GM19463 (cell line): ENCODE results near the gene SYPL1.

Experiments
- ATAC-seq: cut with Tn5 transposase; IDR thresholded peaks from one replicate; pipeline ENCODE4 v1.9.1; 2021; ENCODE audit warnings: mild to moderate bottlenecking, moderate library complexity; ENCODE audit not compliant: unreplicated experiment

The SYPL1 gene

DNA sequence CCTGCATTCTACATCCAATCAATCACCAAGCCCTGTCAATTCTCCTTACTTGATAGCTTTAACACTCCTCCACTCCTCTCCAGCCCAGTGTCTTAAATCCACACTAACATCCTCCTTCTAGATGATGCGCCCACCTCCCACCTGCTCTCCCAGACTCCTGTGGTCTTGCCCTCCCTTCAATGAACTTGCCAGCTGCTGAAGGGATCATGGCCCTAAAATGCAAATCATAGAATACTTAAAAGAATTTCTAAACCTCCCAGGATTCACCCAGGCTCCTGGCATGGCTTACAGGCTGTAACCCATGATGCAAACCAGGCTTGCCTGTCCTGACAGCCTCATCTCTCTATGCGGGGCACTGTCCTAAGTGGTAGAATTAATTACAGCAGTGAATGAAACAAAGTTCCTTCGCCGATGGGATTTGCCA is 43.6 kb downstream of the SYPL1 start:
- ATAC-seq: no peak

DNA sequence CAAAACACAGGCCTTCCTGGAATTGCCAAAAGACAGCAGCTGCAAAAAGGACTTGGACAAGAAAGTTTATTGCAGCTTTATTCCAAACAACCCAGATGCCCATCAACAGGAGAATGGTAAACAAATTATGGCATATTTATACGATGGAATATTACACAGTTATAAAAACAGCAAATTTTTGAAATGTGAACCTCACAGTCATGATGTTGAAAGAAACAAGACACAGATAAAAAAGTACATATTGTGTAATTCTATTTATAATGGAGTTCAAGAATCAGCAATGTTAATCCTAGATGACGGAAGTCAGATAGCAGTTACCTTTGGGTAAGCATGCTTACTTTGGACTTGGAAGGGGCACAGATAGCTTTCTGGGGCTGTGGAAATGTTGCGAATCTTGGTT is 44.4 kb downstream of the SYPL1 start:
- no peak for ATAC-seq

DNA sequence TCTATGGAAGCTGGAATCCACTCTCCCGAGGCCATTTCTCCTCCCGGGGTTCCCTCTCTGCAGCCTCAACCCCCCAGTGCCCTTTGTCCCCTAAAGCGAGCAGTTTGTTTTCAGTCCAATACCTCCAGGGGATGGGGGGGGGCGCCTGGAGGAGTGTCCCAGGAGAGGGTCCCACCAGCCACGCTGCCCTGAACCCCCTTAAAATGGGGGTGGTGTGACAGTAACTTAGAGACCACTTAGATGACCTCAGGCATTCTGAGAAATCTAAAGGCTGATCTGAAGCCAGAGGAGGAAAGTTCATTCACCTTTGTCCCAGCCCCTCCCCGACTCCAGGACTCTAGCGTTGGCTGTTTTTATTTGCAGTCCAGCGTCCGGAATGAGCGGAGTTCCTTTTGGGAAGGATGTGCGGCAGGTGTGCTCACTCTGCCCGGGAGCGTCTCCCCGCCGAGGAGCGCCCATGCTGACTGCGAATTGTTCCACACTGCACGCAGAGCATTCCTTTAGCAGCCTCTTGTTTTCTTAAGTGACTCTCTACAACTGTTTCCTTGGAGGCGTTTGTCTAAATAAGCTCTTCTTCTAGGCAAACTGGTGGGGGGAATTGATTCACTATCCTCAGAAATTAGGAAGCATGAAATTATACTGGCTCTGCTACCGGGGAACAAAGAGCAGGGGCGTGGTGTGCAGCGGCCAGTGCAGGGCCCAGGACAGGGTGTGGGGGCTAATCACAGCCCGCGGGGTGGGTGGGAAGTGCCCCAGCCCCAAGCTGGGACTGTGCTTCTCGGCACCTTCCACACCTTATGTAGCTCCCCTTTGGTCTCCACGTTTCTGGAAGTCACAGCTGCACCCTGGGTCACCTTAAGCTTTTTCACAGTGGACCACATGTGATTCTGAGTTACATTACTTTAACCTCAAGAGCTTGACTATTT is 46.3 kb downstream of the SYPL1 start:
- no peak for ATAC-seq

DNA sequence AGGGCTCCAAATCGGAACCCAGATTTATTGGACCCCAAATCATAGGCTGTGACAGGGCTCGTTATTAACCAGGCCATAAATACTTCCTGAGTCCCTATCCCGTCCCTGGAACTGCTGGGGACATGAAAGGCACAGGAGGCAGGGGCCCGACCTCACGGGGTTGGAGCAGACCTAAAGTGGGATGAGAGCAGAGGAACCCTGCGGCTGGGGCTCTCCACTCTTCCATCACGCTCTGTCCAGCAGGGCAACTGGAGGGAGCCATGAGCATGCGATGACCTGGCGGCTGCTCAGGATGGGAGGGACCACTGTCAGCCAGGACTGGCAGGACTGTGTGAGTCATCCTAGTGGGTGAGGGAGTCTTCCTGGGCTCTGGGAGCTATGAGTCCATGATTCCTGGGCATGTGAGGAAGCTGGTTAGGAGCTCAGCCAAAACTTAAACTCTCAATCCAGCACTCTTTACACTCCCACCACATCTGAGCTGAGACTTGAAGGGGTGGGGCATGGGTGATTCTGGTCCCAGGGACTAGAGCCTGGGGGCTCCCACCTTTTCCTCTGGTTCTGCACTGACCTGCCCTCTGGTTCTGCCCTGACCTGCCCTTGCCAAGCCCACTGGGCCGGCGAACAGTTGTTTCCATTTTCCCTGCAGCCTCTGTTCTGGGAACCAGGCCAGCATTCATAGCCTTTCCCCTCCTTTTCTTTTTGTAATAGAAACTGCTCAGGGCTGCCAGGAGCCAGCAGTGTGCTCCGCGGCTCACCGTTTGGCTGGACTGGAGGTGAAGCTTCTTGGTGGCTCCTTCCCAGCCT is 47.1 kb downstream of the SYPL1 start:
- no peak for ATAC-seq

DNA sequence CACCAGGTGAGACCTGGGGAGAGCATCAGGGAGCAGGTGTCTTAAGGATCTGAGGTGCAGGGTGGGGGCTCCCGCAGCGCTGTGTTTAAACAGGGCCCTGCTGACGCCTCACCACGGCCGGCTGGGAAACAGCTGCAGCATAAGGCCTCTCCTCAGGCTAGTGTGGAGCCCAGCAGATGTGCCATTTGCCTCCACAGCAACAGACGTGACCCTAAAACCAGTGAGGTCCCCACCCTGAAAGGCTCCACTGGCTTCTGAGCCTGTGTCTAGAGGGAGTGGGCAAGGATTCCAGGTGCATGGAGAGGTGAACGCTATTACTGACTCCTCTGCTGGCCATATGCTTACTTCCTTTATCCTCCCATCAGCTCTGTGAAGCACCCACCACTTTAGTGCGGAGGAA is 47.8 kb downstream of the SYPL1 start:
- no peak for ATAC-seq

DNA sequence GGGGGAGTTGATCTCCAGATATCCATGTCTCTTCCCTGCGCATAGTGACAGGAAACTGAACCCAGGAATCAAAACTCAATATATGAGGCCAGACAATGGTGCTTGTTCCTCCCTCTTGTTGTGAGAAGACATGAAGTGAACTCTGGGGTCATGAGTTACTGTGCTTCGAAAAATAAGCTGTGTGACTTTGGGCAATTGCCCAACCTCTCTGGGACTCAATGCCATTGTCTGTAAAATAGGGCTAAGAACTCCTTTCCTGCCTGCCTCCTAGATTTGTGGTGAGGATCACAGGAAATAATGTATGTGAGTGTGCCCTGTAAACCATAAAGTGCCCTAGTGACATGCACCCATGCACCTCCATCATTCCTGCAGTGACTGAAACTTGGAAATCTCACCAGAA is 48.4 kb downstream of the SYPL1 start:
- ATAC-seq: no peak

DNA sequence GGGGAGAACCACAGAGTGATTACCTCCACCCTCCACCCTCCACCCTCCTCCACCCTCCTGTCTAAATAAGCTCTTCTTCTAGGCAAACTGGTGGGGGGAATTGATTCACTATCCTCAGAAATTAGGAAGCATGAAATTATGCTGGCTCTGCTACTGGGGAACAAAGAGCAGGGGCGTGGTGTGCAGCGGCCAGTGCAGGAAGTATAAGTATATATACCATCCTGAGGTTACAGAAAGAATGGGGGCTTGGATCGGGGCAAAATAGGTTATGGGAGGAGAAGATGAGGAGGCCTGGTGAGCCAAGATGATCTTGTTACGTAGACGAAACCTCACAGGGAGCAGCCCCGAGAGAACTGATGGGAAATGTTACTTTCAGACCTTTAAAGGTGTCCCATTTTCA is 49.1 kb downstream of the SYPL1 start:
- no peak for ATAC-seq

DNA sequence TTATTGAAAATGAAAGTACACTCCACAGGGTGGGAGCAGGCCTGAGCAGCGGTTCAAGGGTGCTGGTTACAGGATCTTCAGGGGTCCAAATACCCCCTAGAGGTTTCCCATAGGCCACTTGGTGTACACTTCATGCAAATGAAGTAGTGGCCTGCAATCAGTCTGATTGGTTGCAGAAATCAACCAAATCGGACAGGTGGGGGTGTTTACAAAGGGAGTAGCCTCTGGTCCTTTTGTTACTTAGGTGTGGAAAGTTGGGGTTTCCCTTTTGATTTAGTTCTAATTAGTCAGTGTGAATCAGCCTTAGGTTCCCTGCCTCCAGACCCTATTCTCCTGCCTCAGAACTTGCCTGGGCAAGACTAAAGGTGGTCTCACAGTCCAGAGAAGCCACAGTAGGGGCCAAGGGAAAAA is 49.6 kb downstream of the SYPL1 start:
- ATAC-seq: no peak

DNA sequence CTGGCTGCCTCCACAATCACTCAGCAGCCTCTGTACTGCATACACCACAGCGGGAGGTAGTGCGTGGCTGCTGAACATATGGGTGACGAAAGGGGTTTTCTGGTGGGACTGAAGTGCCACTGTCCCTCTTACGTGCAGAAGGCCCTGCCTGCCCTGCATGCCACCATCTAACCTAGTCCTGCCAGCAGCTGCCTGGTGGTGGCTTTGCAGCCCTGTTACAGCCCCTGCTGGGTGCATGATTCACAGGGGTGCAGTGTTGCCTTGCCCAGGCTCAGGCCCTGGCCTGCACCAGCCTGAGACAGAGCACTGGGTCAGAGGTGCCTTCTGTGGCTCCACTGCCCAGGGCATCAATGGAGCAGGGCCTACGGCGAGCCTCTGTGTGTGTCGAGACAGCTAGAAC is 50.1 kb downstream of the SYPL1 start:
- no peak for ATAC-seq

DNA sequence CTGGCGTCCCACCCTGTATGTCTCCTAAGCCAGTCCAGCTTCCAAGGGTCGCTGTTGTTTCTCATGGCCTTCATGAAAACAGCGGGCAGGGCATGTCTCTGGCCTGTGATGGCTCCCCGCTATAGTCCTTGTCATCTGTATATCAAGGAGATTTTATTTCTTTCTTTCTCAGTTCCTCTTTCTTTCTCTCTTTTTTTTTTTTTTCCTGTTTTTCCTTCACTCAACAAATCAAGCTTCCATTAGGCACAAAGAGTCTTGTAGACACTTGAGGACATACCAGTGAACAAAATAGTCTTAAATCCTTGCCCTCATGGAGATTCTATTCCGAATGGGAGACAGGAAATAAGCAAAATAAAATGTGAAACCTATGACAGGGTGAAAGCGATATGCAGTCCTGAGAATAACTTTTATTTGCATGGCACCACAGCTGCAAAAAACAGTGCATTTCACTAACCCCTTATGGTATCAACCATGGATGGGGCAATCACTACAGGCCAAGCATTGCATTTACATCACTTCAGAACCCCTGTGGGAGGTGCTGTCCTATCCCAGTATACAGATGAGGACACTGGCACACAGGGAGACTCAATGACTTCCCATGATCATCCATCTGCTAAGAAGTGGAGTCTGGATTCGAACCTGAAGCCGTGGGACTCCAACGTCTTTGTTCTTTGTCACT is 50.7 kb downstream of the SYPL1 start:
- ATAC-seq: no peak

DNA sequence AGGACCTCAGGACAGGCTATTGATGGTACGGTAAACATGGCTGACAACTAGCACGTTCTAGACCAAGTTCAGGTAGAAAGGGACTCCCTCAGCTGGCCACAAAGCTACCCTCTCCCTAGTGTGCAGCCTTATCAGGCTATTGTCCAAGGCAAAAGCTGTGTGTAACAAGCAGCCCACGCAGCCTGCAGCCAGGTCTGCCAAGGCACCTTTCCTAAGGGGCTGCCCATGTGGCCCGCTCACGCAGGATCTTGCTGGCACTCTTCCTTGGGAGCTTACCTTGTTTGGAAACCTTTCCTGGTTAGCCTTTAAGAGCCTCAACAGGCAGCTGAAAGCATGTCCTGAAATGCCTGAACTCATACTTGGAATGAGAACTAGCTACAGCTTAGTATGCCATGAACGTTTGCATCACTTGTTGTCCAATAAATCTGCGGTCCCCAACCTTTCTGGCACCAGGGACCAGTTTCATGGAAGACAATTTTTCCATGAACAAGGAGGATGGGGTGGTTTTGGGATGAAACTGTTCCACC is 51.7 kb downstream of the SYPL1 start:
- ATAC-seq: no peak

DNA sequence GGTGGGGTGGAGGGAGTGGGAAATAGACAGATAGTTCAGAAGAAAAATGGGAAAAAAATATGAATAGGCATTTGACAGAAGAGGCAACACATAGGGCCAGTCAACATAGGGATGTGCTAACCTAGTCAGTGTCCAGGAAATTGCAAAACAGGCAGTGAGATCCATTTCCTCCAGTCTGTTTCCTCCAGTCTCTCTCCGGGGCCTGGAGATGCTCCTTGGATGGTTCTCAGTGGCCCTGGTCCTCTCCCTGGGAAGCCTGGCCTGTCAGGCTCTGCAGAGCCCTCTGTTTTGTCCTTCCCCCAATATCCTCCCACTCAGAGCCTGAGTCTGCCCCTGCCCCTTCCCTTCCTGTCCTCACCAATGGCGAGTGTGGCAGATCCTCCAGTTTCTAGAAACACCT is 52.6 kb downstream of the SYPL1 start:
- ATAC-seq: no peak

DNA sequence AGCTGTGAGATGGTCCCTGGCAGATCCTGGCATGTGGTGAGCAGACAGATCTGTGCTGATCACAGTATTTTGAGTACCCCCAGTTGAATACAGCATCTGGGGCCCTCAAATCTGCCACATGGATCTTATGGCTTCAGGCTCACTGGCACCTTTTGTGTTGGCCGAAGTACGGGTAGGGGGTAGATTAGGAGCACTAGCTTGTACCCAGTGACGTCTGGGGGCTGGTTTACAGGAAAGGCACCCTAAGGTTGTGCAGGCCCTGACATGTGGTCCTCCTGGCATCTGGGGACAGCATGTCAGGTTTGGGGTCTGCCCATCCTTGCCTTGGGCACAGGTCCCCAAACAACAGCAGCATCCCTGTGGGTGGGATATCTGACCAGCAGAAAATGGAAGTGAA is 53.2 kb downstream of the SYPL1 start:
- ATAC-seq: no peak

DNA sequence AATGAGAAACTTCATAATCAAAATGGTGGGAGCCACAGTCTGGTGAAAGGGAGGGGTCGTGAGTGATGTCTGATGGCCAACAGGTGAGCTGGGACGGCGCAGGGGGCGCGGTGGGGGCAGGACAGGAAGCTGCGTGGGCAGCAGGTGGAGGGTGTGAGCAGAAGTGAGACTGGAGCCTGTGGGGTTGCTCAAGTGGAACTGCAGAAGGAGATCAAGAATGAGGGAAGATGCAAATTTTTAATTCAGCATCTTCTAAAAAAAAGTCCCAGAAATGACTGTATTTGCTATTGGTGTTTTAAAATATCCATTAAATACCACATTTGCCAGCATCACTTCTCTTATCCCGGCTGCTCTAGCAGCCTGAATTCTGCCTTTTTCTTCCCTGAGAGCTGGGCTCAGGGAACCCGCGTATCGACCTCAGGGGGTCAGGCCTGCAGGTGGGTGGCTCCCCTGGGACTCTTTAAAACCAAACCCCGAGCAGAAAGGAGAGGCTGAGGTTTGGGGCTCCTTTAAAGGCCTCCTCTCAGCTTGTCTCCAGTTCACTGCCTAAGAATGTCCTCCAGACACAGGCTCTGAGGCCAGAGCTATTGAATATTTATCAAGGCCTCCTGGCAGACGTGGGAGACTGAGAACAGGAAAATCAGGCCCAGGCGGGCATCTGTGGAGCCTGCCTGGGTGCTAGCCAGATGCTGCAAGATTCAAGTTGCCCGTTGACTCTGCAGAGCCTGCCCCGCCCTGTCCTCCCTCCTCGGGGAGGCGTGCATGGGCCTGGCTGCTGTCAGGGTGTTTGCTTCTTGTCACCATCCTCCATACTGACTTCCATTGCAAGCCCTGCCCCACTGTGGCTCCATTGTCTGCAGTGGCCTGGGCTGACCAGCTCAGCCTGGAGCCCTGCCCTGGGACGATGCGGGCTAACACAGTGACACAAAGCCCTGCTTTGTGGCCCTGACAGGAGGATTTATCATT is 53.9 kb downstream of the SYPL1 start:
- ATAC-seq: peak; percentile 58

DNA sequence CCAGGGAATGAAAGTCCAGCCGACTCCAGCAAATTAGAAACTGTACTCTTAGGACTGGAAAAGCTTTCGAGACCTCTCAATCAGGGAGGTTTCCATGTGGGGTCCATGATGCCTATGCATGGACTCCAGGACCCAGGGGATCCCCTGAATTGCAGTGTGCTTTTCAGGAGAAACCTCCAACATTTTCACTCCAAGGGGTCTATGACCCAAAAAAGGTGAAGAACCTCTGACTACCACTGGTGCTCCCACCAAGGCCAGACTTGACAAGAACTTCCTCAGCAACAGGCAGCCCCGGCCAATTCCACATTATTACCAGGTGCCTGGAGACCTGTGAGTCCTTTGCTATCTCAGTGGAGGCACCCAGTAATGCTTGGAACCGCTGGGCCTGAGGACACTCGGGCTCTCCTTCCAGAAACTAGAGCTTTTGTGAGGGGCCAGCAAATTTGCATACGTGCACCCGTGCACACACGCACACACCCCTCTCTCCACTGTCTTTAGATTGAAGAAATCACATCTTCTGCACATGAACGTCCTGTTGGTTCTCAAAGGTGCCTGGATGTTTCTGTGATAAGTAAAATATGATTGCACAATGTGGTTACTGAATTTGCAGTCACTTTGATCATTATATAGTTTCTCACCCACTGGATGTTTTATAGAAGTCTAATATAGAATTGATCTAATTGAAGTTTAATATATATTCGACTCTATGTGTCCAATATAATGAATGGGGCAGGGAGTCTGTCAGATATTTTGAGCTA is 54.7 kb downstream of the SYPL1 start:
- no peak for ATAC-seq

DNA sequence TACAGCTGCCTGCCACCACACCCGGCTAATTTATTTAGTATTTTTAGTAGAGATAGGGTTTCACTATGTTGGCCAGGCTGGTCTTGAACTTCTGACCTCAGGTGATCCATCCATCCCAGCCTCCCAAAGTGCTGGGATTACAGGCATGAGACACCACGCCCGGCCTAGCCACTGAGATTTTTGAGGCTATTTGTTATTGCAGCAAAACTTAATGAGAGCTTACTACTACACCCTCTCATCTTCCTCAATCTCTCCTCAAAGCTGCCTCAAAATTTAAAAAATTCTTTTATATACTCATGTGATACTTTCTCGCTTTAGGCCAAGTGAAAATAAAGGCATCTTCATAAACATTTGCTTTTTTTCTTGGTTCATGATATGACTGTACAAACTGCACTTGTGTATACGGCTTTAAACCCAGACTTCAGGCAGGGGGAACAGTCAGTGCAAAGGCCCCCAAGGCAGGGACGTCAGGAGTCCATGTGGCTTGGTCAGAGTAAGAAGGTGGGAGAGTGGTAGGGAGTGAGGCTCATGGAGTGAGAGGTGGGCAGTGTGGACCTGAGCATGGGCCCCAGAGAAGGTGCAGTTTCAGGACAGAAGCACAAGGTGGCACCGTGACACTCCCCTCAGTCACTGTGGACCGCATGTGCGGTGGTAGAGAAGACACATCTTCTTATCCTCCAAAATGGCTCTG is 55.5 kb downstream of the SYPL1 start:
- ATAC-seq: peak; percentile 33

DNA sequence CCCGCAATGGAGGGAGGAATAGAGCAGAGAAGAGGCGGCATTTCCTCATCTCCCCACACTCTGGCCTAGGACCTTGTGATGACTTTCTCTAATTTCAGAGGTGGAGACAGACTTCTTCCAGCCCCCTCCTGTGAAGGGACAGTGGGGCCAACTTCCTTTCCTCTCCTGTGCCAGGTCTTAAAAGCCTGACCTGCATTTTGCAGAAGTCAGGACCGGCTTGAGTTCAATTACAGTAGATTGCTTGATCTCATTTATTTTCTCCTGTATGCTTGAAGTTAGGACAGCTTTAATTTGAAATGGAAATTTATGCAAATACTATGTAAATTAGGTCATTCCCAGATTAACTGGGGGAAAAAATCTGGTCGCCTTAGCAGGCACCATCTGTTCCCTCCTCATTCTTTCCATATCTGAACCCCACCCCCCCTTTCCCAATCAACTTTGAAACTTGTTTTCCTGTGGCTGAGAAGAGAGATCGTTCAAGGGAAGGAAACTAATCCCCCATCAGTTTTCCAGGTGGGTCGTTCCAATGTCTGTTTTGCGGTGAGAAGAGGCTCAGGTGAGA is 57.1 kb downstream of the SYPL1 start:
- ATAC-seq: no peak

DNA sequence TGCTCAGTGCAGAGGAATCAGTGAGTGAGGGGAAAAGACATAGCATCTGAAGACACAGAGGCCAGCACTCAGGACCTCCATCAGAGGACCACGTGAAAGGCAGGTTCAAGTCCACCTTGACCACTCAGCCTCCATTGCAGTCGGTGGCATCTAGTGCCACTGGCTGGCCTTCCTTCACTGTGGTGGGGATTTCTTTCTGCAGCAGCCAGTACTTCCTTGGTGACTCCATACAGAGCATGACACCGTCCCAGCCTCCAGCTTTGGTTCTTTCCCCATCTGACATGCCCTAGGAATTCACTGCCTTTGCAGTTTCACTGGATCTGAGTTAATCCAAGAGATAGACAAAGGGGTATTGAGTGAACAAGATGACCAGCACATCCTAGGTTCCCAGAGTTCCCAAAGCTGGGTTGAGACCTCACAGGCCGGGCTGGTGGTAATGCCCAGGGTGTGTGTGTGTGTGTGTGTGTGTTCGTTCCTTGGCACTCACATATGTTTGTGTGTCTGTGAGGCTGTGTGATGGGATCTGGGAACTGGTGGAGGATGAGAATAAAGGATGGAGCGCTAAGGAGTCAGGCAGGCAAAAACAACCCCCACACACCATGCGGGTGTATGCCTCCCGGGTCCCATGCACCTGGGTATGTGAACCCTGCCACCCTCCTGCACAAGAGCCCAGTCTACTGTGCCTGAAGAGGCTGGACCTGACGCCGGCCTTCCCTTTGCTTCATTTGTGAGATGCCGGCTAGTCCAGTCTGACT is 57.8 kb downstream of the SYPL1 start:
- no peak for ATAC-seq
